22Rv1 (cell line): ENCODE data around the gene USP24.
"Not testable (repeated sequence)": the region's sequence is repeated elsewhere in the genome, so short reads cannot be mapped to it uniquely, and the experiment has no call there.

Experiments
- H3K27ac ChIP-seq: fragments of 450-650 bp; 2 replicates; pipeline ENCODE4 v1.5.1; 2017
- CTCF ChIP-seq: fragments of 450-650 bp; IDR thresholded peaks from 2 replicates; pipeline ENCODE4 v1.5.1; 2017; ENCODE audit warnings: mild to moderate bottlenecking
- ZFX ChIP-seq: fragments of 450-650 bp; IDR thresholded peaks from 2 replicates; pipeline ENCODE4 v1.6.1; 2017; ENCODE audit warnings: antibody characterized with exemption, borderline replicate concordance

The USP24 gene

GRCh38 chr1:55209247-55209646 lies 5.9 kb downstream of the USP24 start:
- no peak overlapping the region for H3K27ac ChIP-seq
- TF ChIP-seq CTCF (no peak), ZFX (no peak)

GRCh38 chr1:55206210-55206609 lies 9.0 kb downstream of the USP24 start:
- TF ChIP-seq ZFX (no peak), CTCF (no peak)

GRCh38 chr1:55204997-55205396 lies 10.2 kb downstream of the USP24 start:
- no peak for TF ChIP-seq CTCF
- TF ChIP-seq ZFX = no peak
- H3K27ac ChIP-seq = no peak overlapping the region

More at GRCh38 chr1:55206210-55206609, 9.0 kb downstream of the USP24 start:
- H3K27ac ChIP-seq = no peak overlapping the region

GRCh38 chr1:55203064-55203463 lies 12.1 kb downstream of the USP24 start:
- TF ChIP-seq CTCF (no peak), ZFX (no peak)
- no peak overlapping the region for H3K27ac ChIP-seq

GRCh38 chr1:55200667-55201066 lies 14.5 kb downstream of the USP24 start:
- no peak for TF ChIP-seq CTCF
- TF ChIP-seq ZFX = no peak
- no peak overlapping the region for H3K27ac ChIP-seq

- not testable (repeated sequence) for H3K27ac ChIP-seq
Measured at GRCh38 chr1:55199735-55200134, 15.4 kb downstream of the USP24 start.

GRCh38 chr1:55198044-55198443 lies 17.1 kb downstream of the USP24 start:
- TF ChIP-seq CTCF (no peak), ZFX (no peak)

GRCh38 chr1:55197099-55197498 lies 18.1 kb downstream of the USP24 start:
- H3K27ac ChIP-seq = no peak overlapping the region
- TF ChIP-seq CTCF = no peak
- no peak for TF ChIP-seq ZFX

More at GRCh38 chr1:55198044-55198443, 17.1 kb downstream of the USP24 start:
- no peak overlapping the region for H3K27ac ChIP-seq
